Measurements from ENCODE around the gene SLC35B4.

The SLC35B4 gene

DNA sequence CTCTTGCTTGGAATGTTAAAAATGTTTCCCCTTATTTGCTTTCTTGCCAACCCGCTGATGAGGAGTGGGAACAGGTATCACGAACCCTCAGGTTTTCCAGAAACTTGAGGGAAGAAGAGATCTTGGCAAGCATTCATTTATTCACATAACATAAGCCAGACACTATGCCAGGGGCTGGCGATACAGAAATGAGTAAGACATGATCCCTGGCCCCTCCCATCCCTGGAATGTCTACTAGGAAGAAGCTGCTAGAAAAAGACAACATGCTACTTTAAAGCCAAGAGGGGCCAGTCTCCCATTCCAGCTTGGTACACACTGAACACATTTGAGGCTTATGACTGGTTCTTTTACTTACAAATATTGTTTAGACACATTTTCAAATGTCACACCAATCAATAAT lies 26.4 kb downstream of the SLC35B4 start:
- Histone ChIP-seq H3K4me2 (ENCODE audit: low read length) (no peak overlapping the region), H3K79me2 (ENCODE audit: low read length) (no peaks in the 10 kb centered on the region), H4K20me1 (ENCODE audit: insufficient read depth, low read length) (no peaks in the 10 kb centered on the region), H3K4me3 (ENCODE audit: low read length) (no peak overlapping the region), H3K4me1 (ENCODE audit: low read length) (peaks cover 14% of the 10 kb centered on the region), H3K36me3 (replicated peaks; ENCODE audit: low read depth, low read length) (peaks cover 26% of the 10 kb centered on the region), H3K27me3 (ENCODE audit: low read depth, low read length) (no peaks in the 10 kb centered on the region), H3K9ac (ENCODE audit: low read length) (no peak overlapping the region), H3K27ac (ENCODE audit: low read length) (no peak overlapping the region), H3K9me3 (ENCODE audit: insufficient read depth, low read length) (no peaks in the 10 kb centered on the region), H2AFZ (ENCODE audit: low read depth, low read length) (no peak overlapping the region)
- TF ChIP-seq, protein P1, sequence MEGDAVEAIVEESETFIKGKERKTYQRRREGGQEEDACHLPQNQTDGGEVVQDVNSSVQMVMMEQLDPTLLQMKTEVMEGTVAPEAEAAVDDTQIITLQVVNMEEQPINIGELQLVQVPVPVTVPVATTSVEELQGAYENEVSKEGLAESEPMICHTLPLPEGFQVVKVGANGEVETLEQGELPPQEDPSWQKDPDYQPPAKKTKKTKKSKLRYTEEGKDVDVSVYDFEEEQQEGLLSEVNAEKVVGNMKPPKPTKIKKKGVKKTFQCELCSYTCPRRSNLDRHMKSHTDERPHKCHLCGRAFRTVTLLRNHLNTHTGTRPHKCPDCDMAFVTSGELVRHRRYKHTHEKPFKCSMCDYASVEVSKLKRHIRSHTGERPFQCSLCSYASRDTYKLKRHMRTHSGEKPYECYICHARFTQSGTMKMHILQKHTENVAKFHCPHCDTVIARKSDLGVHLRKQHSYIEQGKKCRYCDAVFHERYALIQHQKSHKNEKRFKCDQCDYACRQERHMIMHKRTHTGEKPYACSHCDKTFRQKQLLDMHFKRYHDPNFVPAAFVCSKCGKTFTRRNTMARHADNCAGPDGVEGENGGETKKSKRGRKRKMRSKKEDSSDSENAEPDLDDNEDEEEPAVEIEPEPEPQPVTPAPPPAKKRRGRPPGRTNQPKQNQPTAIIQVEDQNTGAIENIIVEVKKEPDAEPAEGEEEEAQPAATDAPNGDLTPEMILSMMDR (IDR thresholded peaks at IDR 0.05; ENCODE audit: low read depth, low read length): no peak
- TF ChIP-seq EZH2phosphoT487 (IDR thresholded peaks at IDR 0.05; ENCODE audit: low read depth): no peak

DNA sequence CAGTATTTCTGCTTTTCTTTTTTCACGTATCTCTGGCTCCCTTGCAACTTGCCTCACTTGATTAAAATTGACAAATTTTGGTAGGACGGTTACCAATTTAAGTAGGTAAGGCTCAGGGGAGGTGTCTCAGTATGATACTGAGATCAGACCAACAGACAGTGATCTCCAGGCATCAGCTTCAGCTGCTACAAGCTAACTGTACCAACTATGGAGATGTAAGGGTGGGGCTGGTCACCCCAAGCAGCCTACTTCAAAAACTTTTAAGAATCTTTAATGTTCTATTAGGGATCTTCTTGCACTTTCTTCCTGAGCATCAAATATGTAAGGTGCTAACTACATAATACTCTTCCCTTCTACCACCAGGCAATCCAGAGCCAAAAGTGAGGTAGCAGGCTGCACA lies 26.9 kb downstream of the SLC35B4 start:
- Histone ChIP-seq H3K27ac (ENCODE audit: low read length) (no peak overlapping the region), H3K4me3 (ENCODE audit: low read length) (no peak overlapping the region), H3K4me1 (ENCODE audit: low read length) (peaks cover 14% of the 10 kb centered on the region), H4K20me1 (ENCODE audit: insufficient read depth, low read length) (no peaks in the 10 kb centered on the region), H3K36me3 (replicated peaks; ENCODE audit: low read depth, low read length) (peaks cover 22% of the 10 kb centered on the region), H3K27me3 (ENCODE audit: low read depth, low read length) (no peaks in the 10 kb centered on the region), H3K9ac (ENCODE audit: low read length) (no peak overlapping the region), H3K9me3 (ENCODE audit: insufficient read depth, low read length) (no peaks in the 10 kb centered on the region), H3K4me2 (ENCODE audit: low read length) (no peak overlapping the region), H2AFZ (ENCODE audit: low read depth, low read length) (no peak overlapping the region), H3K79me2 (ENCODE audit: low read length) (no peaks in the 10 kb centered on the region)
- TF ChIP-seq EZH2phosphoT487 (IDR thresholded peaks at IDR 0.05; ENCODE audit: low read depth): no peak
- TF ChIP-seq, protein P1 (IDR thresholded peaks at IDR 0.05; ENCODE audit: low read depth, low read length): no peak

DNA sequence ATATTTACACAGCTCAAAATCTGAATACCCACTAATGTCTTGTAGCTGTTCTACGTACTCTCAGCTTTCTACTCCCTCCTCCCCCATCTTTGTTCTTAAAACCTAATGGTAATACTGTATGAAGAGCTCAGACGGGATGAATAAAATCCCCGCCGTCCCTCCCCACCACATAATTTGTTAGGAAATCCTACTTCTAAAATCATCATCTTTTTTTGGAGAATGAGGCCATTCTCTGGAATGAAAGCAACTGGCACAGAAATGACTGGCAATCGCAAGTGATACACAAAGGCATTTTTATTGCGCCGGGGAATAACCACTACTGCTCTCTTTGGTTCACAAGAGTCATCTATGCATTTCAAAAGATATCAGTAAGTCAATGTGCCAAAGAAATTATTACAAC lies 27.3 kb downstream of the SLC35B4 start:
- H2AFZ ChIP-seq (ENCODE audit: low read depth, low read length): no peak overlapping the region
- H3K79me2 ChIP-seq (ENCODE audit: low read length): no peaks in the 10 kb centered on the region
- H3K27ac ChIP-seq (ENCODE audit: low read length): no peak overlapping the region
- no peaks in the 10 kb centered on the region for H3K27me3 ChIP-seq (ENCODE audit: low read depth, low read length)
- H3K9me3 ChIP-seq (ENCODE audit: insufficient read depth, low read length): no peaks in the 10 kb centered on the region
- H3K9ac ChIP-seq (ENCODE audit: low read length): no peak overlapping the region
- H3K4me3 ChIP-seq (ENCODE audit: low read length): no peak overlapping the region
- peaks cover 14% of the 10 kb centered on the region for H3K4me1 ChIP-seq (ENCODE audit: low read length)
- H4K20me1 ChIP-seq (ENCODE audit: insufficient read depth, low read length): no peaks in the 10 kb centered on the region
- no peak overlapping the region for H3K4me2 ChIP-seq (ENCODE audit: low read length)
- TF ChIP-seq EZH2phosphoT487 (IDR thresholded peaks at IDR 0.05; ENCODE audit: low read depth): no peak
- TF ChIP-seq, protein P1 (IDR thresholded peaks at IDR 0.05; ENCODE audit: low read depth, low read length): no peak
- H3K36me3 ChIP-seq (replicated peaks; ENCODE audit: low read depth, low read length): peaks cover 17% of the 10 kb centered on the region

DNA sequence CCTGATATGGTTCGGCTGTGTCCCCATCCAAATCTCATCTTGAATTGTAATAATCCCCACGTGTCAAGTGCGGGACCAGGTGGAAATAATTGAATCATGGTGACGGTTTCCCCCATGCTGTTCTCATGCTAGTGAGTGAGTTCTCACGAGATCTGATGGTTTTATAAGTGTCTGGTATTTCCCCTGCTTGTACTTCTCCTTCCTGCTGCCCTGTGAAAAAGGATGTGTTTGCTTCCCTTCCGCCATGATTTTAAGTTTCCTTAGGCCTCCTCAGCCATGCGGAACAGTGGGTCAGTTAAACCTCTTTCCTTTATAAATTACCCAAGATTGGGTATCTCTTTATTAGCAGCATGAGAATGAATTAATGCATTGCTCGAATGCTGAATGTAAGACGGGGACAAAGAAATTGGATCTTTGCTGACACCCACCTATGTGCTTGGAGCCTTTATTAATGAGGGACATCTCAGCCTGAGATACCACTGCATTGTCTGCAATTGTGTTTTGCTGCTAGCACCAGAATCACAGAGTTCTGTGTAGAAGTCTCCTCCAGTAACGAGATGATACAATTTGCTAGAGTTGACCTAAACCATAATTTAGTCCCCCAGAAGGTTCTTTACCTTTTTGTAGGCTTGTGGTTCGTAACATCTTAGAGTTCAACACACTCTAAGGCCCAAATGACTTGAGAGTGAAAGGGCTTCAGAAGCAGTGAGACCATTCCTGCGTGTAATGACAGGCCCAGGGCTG lies 28.6 kb downstream of the SLC35B4 start:
- H3K9me3 ChIP-seq (ENCODE audit: insufficient read depth, low read length): no peaks in the 10 kb centered on the region
- no peak overlapping the region for H3K4me3 ChIP-seq (ENCODE audit: low read length)
- no peak overlapping the region for H3K9ac ChIP-seq (ENCODE audit: low read length)
- H3K36me3 ChIP-seq (replicated peaks; ENCODE audit: low read depth, low read length): peaks cover 9% of the 10 kb centered on the region
- H3K27me3 ChIP-seq (ENCODE audit: low read depth, low read length): no peaks in the 10 kb centered on the region
- H3K4me1 ChIP-seq (ENCODE audit: low read length): peaks cover 9% of the 10 kb centered on the region
- no peaks in the 10 kb centered on the region for H3K79me2 ChIP-seq (ENCODE audit: low read length)
- no peaks in the 10 kb centered on the region for H4K20me1 ChIP-seq (ENCODE audit: insufficient read depth, low read length)
- no peak overlapping the region for H3K4me2 ChIP-seq (ENCODE audit: low read length)
- TF ChIP-seq, protein P1 (IDR thresholded peaks at IDR 0.05; ENCODE audit: low read depth, low read length): no peak
- no peak for TF ChIP-seq EZH2phosphoT487 (IDR thresholded peaks at IDR 0.05; ENCODE audit: low read depth)
- no peak overlapping the region for H3K27ac ChIP-seq (ENCODE audit: low read length)
- no peak overlapping the region for H2AFZ ChIP-seq (ENCODE audit: low read depth, low read length)

Measured in OCI-LY3 (cell line).